Smooth muscle cell (in vitro differentiated cells): ENCODE measurements around the gene HSD17B8. TPM values are rescaled to one million over a fixed set of nuclear protein-coding genes. Genes with fewer than 3 reads are reported as not detected.

Source experiments
- DNase-seq: peaks from one replicate; lab custom pipeline; 2025; ENCODE audit not compliant: unreplicated experiment; lab: John Stamatoyannopoulos, UW
- H2AFZ ChIP-seq: fragments of 200-600 bp; sonication (generic); 2 replicates; pipeline ENCODE4 v1.6.0; 2016; ENCODE audit warnings: antibody characterized with exemption, low read depth, mild to moderate bottlenecking
- H3F3A ChIP-seq: fragments of 200-600 bp; sonication (generic); 2 replicates; pipeline ENCODE4 v1.6.0; 2017; ENCODE audit warnings: antibody characterized with exemption, low read depth
- H3K27ac ChIP-seq: fragments of 200-600 bp; sonication (generic); 2 replicates; pipeline ENCODE4 v1.5.1; 2016; ENCODE audit warnings: low read depth, mild to moderate bottlenecking
- H3K27me3 ChIP-seq: fragments of 200-600 bp; sonication (generic); 2 replicates; pipeline ENCODE4 v1.6.1; 2016; ENCODE audit warnings: low read depth, mild to moderate bottlenecking
- H3K36me3 ChIP-seq: fragments of 200-600 bp; sonication (generic); 2 replicates; pipeline ENCODE4 v1.5.1; 2016; ENCODE audit warnings: low read depth
- H3K4me1 ChIP-seq: fragments of 200-600 bp; sonication (generic); 2 replicates; pipeline ENCODE4 v1.5.1; 2016; ENCODE audit warnings: low read depth
- H3K4me2 ChIP-seq: fragments of 200-600 bp; sonication (generic); 2 replicates; pipeline ENCODE4 v1.6.0; 2016; ENCODE audit warnings: mild to moderate bottlenecking
- H3K4me3 ChIP-seq: fragments of 200-600 bp; sonication (generic); 2 replicates; pipeline ENCODE4 v1.5.1; 2016; ENCODE audit warnings: mild to moderate bottlenecking
- H3K79me2 ChIP-seq: fragments of 200-600 bp; sonication (generic); 2 replicates; pipeline ENCODE4 v1.6.0; 2016; ENCODE audit warnings: low read depth, mild to moderate bottlenecking
- H3K9ac ChIP-seq: fragments of 200-600 bp; sonication (generic); 2 replicates; pipeline ENCODE4 v1.6.0; 2016; ENCODE audit warnings: low read depth
- H3K9me3 ChIP-seq: fragments of 200-600 bp; sonication (generic); replicated peaks from 2 replicates; pipeline ENCODE4 v1.5.1; 2016; ENCODE audit warnings: low read depth
- H4K20me1 ChIP-seq: fragments of 200-600 bp; sonication (generic); 2 replicates; pipeline ENCODE4 v1.6.0; 2016; ENCODE audit warnings: low read depth
- CTCF ChIP-seq: fragments of 200-600 bp; sonication (generic); IDR thresholded peaks from 2 replicates; pipeline ENCODE4 v1.5.1; 2017; ENCODE audit warnings: borderline replicate concordance, mild to moderate bottlenecking, antibody characterized with exemption; ENCODE audit not compliant: insufficient read depth, poor library complexity, severe bottlenecking
- WGBS: methylation state at CpG from one replicate; pipeline ENCODE4 v1.1.7; 2016; ENCODE audit warnings: low lambda C conversion rate; 5-methylcytosine and 5-hydroxymethylcytosine counted together
- polyA plus RNA-seq: library from polyadenylated mRNA; unstranded; fragments of >200 nt; fragmentation: Nextera tagmentation; extraction: Ambion mirVana; gene quantifications from 2 replicates; pipeline ENCODE4 v1.2.1, GENCODE V29; 2016
- total RNA-seq: library from RNA; depleted of rRNA; stranded (reverse); fragments of >200 nt; gene quantifications from 2 replicates; pipeline ENCODE4 v1.2.3, GENCODE V29; 2014

Gene HSD17B8
- total and polyA plus RNA-seq, 2 experiments from 2014 or later, result 3.7 to 4.9 TPM

- no peak overlapping the region for H2AFZ ChIP-seq
- no peak for DNase-seq
- TF ChIP-seq CTCF, result no peak
- H3K27me3 ChIP-seq, result no peaks in the 10 kb centered on the region
- H3K4me3 ChIP-seq, result no peak overlapping the region
- WGBS, result 79% methylated on average over 19 of the region's 19 CpGs
- H3K4me1 ChIP-seq, result no peaks in the 10 kb centered on the region
- no peaks in the 10 kb centered on the region for H3K36me3 ChIP-seq
- no peaks in the 10 kb centered on the region for H3K79me2 ChIP-seq
- no peaks in the 10 kb centered on the region for H3K9me3 ChIP-seq
- H4K20me1 ChIP-seq, result no peaks in the 10 kb centered on the region
- no peak overlapping the region for H3K27ac ChIP-seq
- H3K9ac ChIP-seq, result no peak overlapping the region
- H3K4me2 ChIP-seq, result no peak overlapping the region
- H3F3A ChIP-seq, result no peaks in the 10 kb centered on the region
Measured at GRCh38 chr6:33177552-33178446, 26.7 kb upstream of the HSD17B8 start.

GRCh38 chr6:33178755-33179475, 25.5 kb upstream of the HSD17B8 start:
- no peak for TF ChIP-seq CTCF
- no peaks in the 10 kb centered on the region for H3K36me3 ChIP-seq
- H3K27ac ChIP-seq, result no peak overlapping the region
- no peak overlapping the region for H2AFZ ChIP-seq
- H3F3A ChIP-seq, result no peaks in the 10 kb centered on the region
- H3K9me3 ChIP-seq, result no peaks in the 10 kb centered on the region
- no peak overlapping the region for H3K9ac ChIP-seq
- H3K79me2 ChIP-seq, result no peaks in the 10 kb centered on the region
- no peaks in the 10 kb centered on the region for H3K27me3 ChIP-seq
- DNase-seq, result no peak
- no peak overlapping the region for H3K4me3 ChIP-seq
- H3K4me1 ChIP-seq, result no peaks in the 10 kb centered on the region
- 84% methylated on average over 10 of the region's 10 CpGs for WGBS
- no peaks in the 10 kb centered on the region for H4K20me1 ChIP-seq
- H3K4me2 ChIP-seq, result no peak overlapping the region

GRCh38 chr6:33181141-33181540, 23.3 kb upstream of the HSD17B8 start:
- no peaks in the 10 kb centered on the region for H3K79me2 ChIP-seq
- H3K9me3 ChIP-seq, result no peaks in the 10 kb centered on the region
- no peaks in the 10 kb centered on the region for H3K36me3 ChIP-seq
- no peak overlapping the region for H3K4me2 ChIP-seq
- DNase-seq, result no peak
- no peak overlapping the region for H3K4me3 ChIP-seq
- H4K20me1 ChIP-seq, result no peaks in the 10 kb centered on the region
- TF ChIP-seq CTCF, result no peak
- H2AFZ ChIP-seq, result no peak overlapping the region
- no peak overlapping the region for H3K9ac ChIP-seq
- H3K4me1 ChIP-seq, result no peaks in the 10 kb centered on the region
- H3F3A ChIP-seq, result no peaks in the 10 kb centered on the region
- no peak overlapping the region for H3K27ac ChIP-seq
- WGBS, result 95% methylated on average over 7 of the region's 7 CpGs
- peaks cover 1% of the 10 kb centered on the region for H3K27me3 ChIP-seq
